ENCODE results near the gene NDE1.
"Not testable (repeated sequence)": the region's sequence is repeated elsewhere in the genome, so short reads cannot be mapped to it uniquely, and the experiment has no call there.

Gene NDE1

DNA sequence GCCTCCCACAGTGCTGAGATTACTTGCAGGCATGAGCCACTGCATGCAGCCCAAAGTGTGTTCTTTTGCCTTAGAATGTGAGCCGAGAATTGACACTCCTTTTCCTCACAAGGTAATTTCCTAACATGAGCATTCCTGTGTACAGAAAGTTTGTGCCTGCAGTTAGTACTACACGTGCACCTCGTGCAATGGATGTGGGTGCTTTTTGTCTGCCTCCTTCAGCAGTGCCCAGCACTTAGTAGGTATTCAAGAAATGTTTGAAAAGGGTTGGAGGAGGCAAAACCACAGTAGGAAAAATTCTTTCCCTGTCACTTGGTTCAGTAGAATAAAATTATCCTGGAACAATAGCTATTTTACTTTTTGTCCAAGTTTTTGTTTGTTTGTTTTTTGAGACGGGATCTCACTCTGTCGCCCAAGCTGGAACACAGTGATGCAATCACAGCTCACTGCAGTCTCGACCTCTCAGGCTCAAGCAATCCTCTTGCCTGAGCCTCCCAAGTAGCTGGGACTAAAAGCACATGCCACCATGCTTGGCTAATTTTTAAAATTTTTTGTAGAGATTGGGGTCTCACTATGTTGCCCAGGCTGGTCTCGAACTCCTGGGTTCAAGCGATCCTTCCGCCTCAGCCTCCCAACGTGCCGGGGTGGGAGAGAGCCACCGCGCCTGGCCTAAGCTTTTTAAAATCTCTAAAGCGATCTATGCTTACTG, 2.4 kb downstream of the NDE1 start:
- no peak for DNase-seq

DNA sequence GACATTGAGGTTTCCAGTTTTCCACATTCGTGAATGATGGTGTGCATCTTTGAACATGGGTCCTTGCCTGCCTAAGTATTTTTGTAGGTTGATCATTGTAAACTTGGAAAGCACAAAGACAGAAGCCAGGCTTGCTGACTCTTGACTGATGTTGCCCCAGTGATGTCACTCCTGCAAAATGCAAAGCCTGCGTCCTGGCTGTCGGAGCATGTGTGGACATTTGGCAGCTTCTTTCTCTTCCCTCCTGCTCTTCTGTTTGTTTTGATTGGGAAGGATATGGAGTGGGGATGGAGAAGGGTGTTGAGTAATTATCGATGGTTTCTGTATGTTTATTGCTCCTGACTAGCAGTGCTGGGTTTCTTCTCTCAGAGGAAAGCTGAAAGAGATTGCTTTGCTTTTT, 3.2 kb downstream of the NDE1 start:
- DNase-seq = peak; percentile 25

DNA sequence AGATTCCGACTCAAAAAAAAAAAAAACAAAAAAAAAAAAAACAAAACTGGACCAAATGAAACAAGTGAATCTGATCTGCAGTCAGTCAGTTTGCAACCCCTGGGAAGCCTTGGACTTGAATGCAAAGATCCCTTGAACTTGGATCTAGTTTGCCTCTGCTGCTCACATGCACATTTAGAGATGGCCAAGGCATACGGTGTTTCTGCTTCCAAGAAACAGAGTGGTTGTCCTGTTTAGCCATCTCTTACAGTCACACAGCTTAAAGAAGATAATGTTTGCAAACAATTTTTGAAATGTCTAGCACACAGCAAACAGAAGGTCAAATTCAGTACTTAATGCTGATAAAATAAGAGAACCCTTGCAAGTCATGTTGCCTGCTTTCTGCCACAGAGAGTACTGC, 4.5 kb downstream of the NDE1 start:
- no peak for DNase-seq

GRCh38 chr16:15655561-15655960, 5.5 kb downstream of the NDE1 start:
- DNase-seq = not testable (repeated sequence)

- DNase-seq = no peak
Observed at GRCh38 chr16:15658149-15658548, 8.1 kb downstream of the NDE1 start.

GRCh38 chr16:15658556-15658955, 8.5 kb downstream of the NDE1 start:
- no peak for DNase-seq

DNA sequence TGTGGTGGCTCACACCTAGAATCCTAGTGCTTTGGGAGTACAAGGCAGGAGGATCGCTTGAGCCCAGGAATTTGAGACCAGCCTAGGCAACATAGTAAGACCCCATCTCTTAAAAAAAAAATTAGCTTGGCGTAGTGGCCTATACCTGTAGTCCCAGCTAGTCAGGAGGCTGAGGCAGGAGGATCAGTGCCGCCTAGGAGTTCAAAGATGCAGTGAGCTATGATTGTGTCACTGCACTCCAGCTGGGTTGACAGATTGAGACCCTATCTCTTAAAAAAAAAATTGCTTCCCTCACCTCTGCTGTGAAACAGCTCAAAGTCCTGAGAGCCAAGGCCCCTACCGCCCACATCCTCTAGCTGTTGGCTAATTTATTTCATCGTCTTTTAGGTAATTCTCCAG, 10.2 kb downstream of the NDE1 start:
- no peak for DNase-seq

- no peak for DNase-seq
Observed at GRCh38 chr16:15665107-15665506, 15.1 kb downstream of the NDE1 start.

DNA sequence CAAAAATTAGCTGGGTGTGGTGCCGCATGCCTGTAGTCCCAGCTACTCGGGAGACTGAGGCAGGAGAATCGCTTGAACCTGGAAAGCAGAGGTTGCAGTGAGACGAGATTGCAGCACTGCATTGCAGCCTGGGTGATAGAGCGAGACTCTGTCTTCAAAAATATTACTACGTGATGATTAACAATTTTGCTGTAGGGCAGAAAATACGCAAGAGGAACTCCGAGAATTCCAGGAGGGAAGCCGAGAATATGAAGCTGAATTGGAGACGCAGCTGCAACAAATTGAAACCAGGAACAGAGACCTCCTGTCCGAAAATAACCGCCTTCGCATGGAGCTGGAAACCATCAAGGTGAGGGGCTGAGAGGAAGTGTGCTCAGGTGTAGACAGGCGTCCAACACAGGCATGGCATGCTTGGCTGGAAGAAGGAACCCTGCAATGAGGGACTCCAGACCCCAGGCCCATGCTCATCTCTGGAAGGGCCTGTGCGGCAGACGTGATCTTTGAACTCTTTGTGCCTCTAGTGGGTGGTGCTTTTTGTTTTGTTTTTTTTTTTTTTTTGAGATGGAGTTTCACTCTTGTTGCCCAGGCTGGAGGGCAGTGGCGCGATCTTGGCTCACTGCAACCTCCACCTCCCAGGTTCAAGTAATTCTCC, 17.2 kb downstream of the NDE1 start:
- no peak for DNase-seq

- DNase-seq = peak; percentile 40
Observed at GRCh38 chr16:15671530-15672117, 21.6 kb downstream of the NDE1 start.

DNA sequence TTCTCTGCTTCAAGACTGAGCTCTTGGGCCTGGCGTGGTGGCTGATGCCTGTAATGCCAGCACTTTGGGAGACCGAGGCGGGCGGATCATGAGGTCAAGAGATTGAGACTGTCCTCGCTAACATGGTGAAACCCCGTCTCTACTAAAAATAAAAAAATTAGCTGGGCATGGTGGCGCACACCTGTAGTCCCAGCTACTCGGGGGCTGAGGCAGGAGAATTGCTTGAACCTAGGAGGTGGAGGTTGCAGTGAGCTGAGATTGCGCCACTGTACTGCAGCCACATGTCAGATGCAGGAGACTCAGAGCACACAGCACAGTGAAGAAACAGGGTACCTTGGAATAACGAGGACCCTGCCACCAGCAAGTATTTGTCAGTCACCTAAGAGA, 22.1 kb downstream of the NDE1 start:
- DNase-seq = not testable (repeated sequence)

- peak; percentile 96 for DNase-seq
Observed at GRCh38 chr16:15672514-15673167, 22.6 kb downstream of the NDE1 start.

- DNase-seq = no peak
Observed at GRCh38 chr16:15674571-15674970, 24.5 kb downstream of the NDE1 start.

DNA sequence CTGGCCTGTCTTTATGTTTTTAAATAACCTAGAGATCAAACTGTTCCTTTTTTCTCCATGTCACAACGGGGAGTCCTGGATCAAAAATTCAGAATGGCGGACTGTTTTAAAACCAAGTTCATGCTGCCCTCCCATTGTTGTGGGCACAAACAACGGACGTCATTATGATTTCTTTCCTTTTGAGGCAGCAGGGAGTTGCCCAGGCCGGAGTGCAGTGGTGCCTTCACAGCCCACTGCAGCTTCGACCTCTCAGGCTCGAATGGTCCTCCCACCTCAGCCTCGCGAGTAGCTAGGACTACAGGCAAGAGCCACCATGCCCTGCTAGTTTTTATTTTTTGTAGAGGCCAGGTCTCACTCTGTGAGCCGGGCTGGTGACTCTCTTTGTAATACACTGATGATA, 26.5 kb downstream of the NDE1 start:
- no peak for DNase-seq

DNA sequence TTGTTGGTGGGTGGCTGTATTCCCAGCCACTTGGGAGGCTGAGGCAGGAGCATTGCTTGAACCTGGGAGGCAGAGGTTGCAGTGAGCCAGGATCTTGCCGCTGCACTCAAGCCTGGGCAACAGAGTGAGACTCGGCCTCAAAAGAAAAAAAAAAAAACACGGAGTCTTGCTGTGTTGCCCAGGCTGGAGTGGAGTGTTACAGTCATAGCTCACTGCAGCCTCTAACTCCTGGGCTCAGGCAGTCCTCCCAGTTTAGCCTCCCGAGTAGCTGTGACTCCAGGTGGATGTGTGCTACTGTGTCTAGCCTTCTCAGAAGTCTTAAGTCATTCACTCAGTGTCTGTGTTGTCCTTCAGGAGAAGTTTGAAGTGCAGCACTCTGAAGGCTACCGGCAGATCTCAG, 27.4 kb downstream of the NDE1 start:
- DNase-seq = no peak

GRCh38 chr16:15682105-15682570, 32.1 kb downstream of the NDE1 start:
- DNase-seq = no peak

GRCh38 chr16:15686287-15686686, 36.2 kb downstream of the NDE1 start:
- DNase-seq = no peak

GRCh38 chr16:15689290-15689689, 39.2 kb downstream of the NDE1 start:
- no peak for DNase-seq

GRCh38 chr16:15690296-15690695, 40.3 kb downstream of the NDE1 start:
- DNase-seq = no peak

GRCh38 chr16:15691046-15691445, 41.0 kb downstream of the NDE1 start:
- DNase-seq = no peak

GRCh38 chr16:15692508-15692907, 42.5 kb downstream of the NDE1 start:
- not testable (repeated sequence) for DNase-seq

DNA sequence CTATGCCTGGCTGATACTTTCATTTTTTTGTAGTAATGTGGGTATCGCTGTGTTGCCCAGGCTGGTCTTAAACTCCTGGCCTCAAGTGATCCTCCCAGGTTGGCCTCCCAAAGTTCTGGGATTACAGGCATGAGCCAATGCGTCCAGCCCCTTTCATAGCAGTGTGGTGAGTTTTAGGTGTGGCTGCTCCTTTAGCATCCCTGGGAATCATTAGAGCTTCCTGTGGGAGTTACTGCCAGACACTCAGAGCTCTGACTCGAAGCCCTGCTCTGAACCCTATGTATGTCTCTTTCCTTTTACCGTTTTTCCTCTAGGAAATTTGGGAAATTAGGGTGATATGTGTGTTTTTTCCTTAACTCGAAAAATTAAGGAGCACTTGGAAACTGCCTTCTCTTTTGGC, 44.5 kb downstream of the NDE1 start:
- no peak for DNase-seq

- no peak for DNase-seq
Observed at GRCh38 chr16:15699819-15700218, 49.8 kb downstream of the NDE1 start.

DNA sequence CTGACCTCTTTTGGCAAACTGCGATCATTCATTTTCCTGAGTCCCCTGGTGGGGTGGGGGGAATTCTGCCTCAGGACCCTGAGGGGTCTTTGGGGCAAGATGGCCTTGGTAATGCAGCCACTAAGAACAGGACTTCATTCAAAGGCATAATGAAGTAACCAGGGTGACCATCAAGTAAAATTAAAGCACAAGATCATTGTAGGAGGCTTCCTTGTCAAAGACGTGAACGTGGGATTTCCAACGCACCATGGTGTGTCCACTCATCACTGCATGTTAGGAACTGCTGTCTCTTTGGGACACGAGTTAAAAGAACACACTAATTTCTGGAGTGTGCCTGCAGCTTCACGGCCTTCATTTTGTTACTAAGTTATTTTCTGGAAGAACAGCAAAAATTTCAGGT, 51.3 kb downstream of the NDE1 start:
- no peak for DNase-seq
